Motor neuron (in vitro differentiated cells): ENCODE data around the gene SAC3D1. TPM values are rescaled to one million over a fixed set of nuclear protein-coding genes. Genes with fewer than 3 reads are reported as not detected.

Source experiments
- ATAC-seq, 8 experiments: fragments of 200-7000 bp; cut with Tn5 transposase; replicated peaks in 6 of 8; 2 replicates each; pipeline ENCODE4 v1.8.0; 2021; ENCODE audit warnings: mild to moderate bottlenecking in 8 of 8, moderate library complexity in 8 of 8
- H3K27ac ChIP-seq, 2 donors: fragments of 250-450 bp; sonication (Bioruptor Pico); 2 replicates each; pipeline ENCODE4 v1.9.0; 2021; ENCODE audit warnings: antibody characterized with exemption in 2 of 2, mild to moderate bottlenecking in 2 of 2, moderate library complexity in 1 of 2
- H3K4me1 ChIP-seq, 2 donors: fragments of 250-450 bp; sonication (Bioruptor Pico); replicated peaks in 1 of 2; 2 replicates each; pipeline ENCODE4 v1.6.1; 2021; ENCODE audit warnings: antibody characterized with exemption in 2 of 2, mild to moderate bottlenecking in 2 of 2, moderate library complexity in 1 of 2
- H3K4me3 ChIP-seq, 5 donors: fragments of 250-450 bp; sonication (Bioruptor Pico); 2 replicates each; pipeline ENCODE4 v1.9.0; 2021; ENCODE audit warnings: antibody characterized with exemption in 5 of 5, mild to moderate bottlenecking in 5 of 5, moderate library complexity in 4 of 5
- whole genome bisulfite sequencing, 10 experiments: fragments of 450-650 bp; shearing (Covaris generic); methylation state at CpG; one replicate each; pipeline ENCODE4 v1.0.0; 2022; 5-methylcytosine and 5-hydroxymethylcytosine counted together
- in situ Hi-C, 9 experiments: fragments of 400-800 bp; cut with MboI; loops; one replicate each; pipeline ENCODE4 v1.15.0; 2021; ENCODE audit warnings: low sequenced_read_pairs in 9 of 9, low pct_unique_long_range_greater_than_20kb in 2 of 9; ENCODE audit not compliant: unreplicated experiment in 9 of 9
- total RNA-seq, 8 experiments: library from RNA; unstranded; fragments of 300-600 nt; gene quantifications; 2 replicates each; pipeline versions ENCODE4 v1.2.3 to v1.2.4, GENCODE V29; 2022

Gene SAC3D1
- total RNA-seq, 8 experiments from 2014 or later = 8.9 to 18.2 (median 11.5) TPM

- in situ Hi-C loops = no loop called here
- no peak overlapping the region for H3K27ac ChIP-seq
- H3K4me1 ChIP-seq = no peaks in the 10 kb centered on the region
- H3K4me3 ChIP-seq = no peak overlapping the region
- ATAC-seq = no peak
- WGBS, 10 experiments = 67% methylated on average over 3 of the region's 7 CpGs; no CpG with 5 or more reads in 9 of the 10 experiments
Observed at GRCh38 chr11:65057526-65057925, 16.5 kb downstream of the SAC3D1 start.

GRCh38 chr11:65058012-65058411 lies 17.0 kb downstream of the SAC3D1 start:
- Histone ChIP-seq H3K4me3 (no peak overlapping the region), H3K4me1 (no peaks in the 10 kb centered on the region), H3K27ac (no peak overlapping the region)
- peak in 1 of 8 experiments; percentile 19 for ATAC-seq
- no CpG with 5 or more reads among the region's 13 CpGs for WGBS, 10 experiments
- in situ Hi-C loops = no loop called here

- in situ Hi-C loops = no loop called here
- Histone ChIP-seq H3K4me1 (no peaks in the 10 kb centered on the region), H3K4me3 (no peak within 1 kb of the TSS), H3K27ac (no peak within 1 kb of the TSS)
- WGBS, 10 experiments = 70 to 93% (median 80%) methylated on average over 2 to 4 of the region's 8 CpGs; no CpG with 5 or more reads in 7 of the 10 experiments
- peak in 1 of 8 experiments; percentile 7 for ATAC-seq
Observed at GRCh38 chr11:65058419-65059054, 17.5 kb downstream of the SAC3D1 start, which contains the start of gene NAALADL1. Gene NAALADL1, minus strand, starts transcription at chr11:65058553. Its CDS starts 32 bp downstream, at chr11:65058521.

GRCh38 chr11:65059523-65059922 lies 18.5 kb downstream of the SAC3D1 start:
- in situ Hi-C loops = no loop called here
- Histone ChIP-seq H3K4me3 (no peak overlapping the region), H3K4me1 (no peaks in the 10 kb centered on the region), H3K27ac (no peak overlapping the region)
- 8 to 83% (median 33%) methylated on average over 1 to 3 of the region's 3 CpGs; no CpG with 5 or more reads in 3 of the 10 experiments for WGBS, 10 experiments
- ATAC-seq = no peak

- in situ Hi-C loops = no loop called here
- H3K27ac ChIP-seq = no peak overlapping the region
- no peaks in the 10 kb centered on the region for H3K4me1 ChIP-seq
- no peak overlapping the region for H3K4me3 ChIP-seq
- 0 to 85% (median 78%) methylated on average over 1 to 7 of the region's 10 CpGs; no CpG with 5 or more reads in 4 of the 10 experiments for WGBS, 10 experiments
- ATAC-seq = peak in 3 of 8 experiments; percentile 12 to 58 (median 36)
Observed at GRCh38 chr11:65059959-65060824, 19.2 kb downstream of the SAC3D1 start.

- in situ Hi-C loops = no loop called here
- ATAC-seq = peak in 4 of 8 experiments; percentile 11 to 80 (median 64)
Observed at GRCh38 chr11:65060913-65061408, 20.0 kb downstream of the SAC3D1 start.

GRCh38 chr11:65063532-65063931 lies 22.5 kb downstream of the SAC3D1 start:
- no peak overlapping the region for H3K4me3 ChIP-seq
- no peak for ATAC-seq
- peaks cover 5 to 7% of the 10 kb centered on the region in 2 donors for H3K4me1 ChIP-seq
- in situ Hi-C loops = no loop called here
- 60 to 100% (median 61%) methylated on average over 1 to 2 of the region's 3 CpGs; no CpG with 5 or more reads in 6 of the 10 experiments for WGBS, 10 experiments
- no peak overlapping the region for H3K27ac ChIP-seq

More at GRCh38 chr11:65060913-65061408, 20.0 kb downstream of the SAC3D1 start:
- Histone ChIP-seq H3K4me3 (no peak overlapping the region), H3K27ac (no peak overlapping the region), H3K4me1 (no peaks in the 10 kb centered on the region)
- WGBS, 10 experiments = 33 to 71% (median 52%) methylated on average over 3 to 7 of the region's 9 CpGs; no CpG with 5 or more reads in 6 of the 10 experiments

- in situ Hi-C loops = no loop called here
- no peak overlapping the region for H3K4me3 ChIP-seq
- WGBS, 10 experiments = 50 to 100% (median 76%) methylated on average over 3 to 4 of the region's 4 CpGs; no CpG with 5 or more reads in 4 of the 10 experiments
- peaks cover 5 to 7% of the 10 kb centered on the region in 2 donors for H3K4me1 ChIP-seq
- no peak overlapping the region for H3K27ac ChIP-seq
- no peak for ATAC-seq
Observed at GRCh38 chr11:65064847-65065240, 23.8 kb downstream of the SAC3D1 start.

- no peak overlapping the region for H3K27ac ChIP-seq
- no peak for ATAC-seq
- WGBS, 10 experiments = no CpG with 5 or more reads among the region's 7 CpGs
Observed at GRCh38 chr11:65065851-65066250, 24.8 kb downstream of the SAC3D1 start.

GRCh38 chr11:65066315-65066714 lies 25.3 kb downstream of the SAC3D1 start:
- Histone ChIP-seq H3K4me3 (no peak overlapping the region), H3K4me1 (peaks cover 5 to 7% of the 10 kb centered on the region in 2 donors), H3K27ac (no peak overlapping the region)
- in situ Hi-C loops = no loop called here
- 57 to 83% (median 80%) methylated on average over 1 to 3 of the region's 11 CpGs; no CpG with 5 or more reads in 6 of the 10 experiments for WGBS, 10 experiments
- ATAC-seq = peak in 2 of 8 experiments; percentile 3 to 11

More at GRCh38 chr11:65065851-65066250, 24.8 kb downstream of the SAC3D1 start:
- H3K4me3 ChIP-seq = no peak overlapping the region
- peaks cover 5 to 7% of the 10 kb centered on the region in 2 donors for H3K4me1 ChIP-seq
- in situ Hi-C loops = no loop called here

- Histone ChIP-seq H3K4me1 (peaks cover 5 to 7% of the 10 kb centered on the region in 2 donors), H3K27ac (no peak overlapping the region), H3K4me3 (no peak overlapping the region)
- 20 to 83% (median 41%) methylated on average over 1 to 3 of the region's 4 CpGs; no CpG with 5 or more reads in 6 of the 10 experiments for WGBS, 10 experiments
- ATAC-seq = peak in 3 of 8 experiments; percentile 9 to 40 (median 18)
- in situ Hi-C loops = no loop called here
Observed at GRCh38 chr11:65066805-65067291, 25.8 kb downstream of the SAC3D1 start.

- Histone ChIP-seq H3K4me3 (no peak overlapping the region), H3K27ac (no peak overlapping the region)
- no peak for ATAC-seq
Observed at GRCh38 chr11:65067446-65067845, 26.4 kb downstream of the SAC3D1 start.

GRCh38 chr11:65069217-65069616 lies 28.2 kb downstream of the SAC3D1 start:
- 40 to 93% (median 73%) methylated on average over 3 to 7 of the region's 9 CpGs; no CpG with 5 or more reads in 2 of the 10 experiments for WGBS, 10 experiments
- Histone ChIP-seq H3K4me1 (peaks cover 5 to 7% of the 10 kb centered on the region in 2 donors), H3K4me3 (no peak overlapping the region), H3K27ac (no peak overlapping the region)
- in situ Hi-C loops = no loop called here
- no peak for ATAC-seq

More at GRCh38 chr11:65067446-65067845, 26.4 kb downstream of the SAC3D1 start:
- H3K4me1 ChIP-seq = peaks cover 5 to 7% of the 10 kb centered on the region in 2 donors
- 53 to 90% (median 53%) methylated on average over 2 to 6 of the region's 10 CpGs; no CpG with 5 or more reads in 7 of the 10 experiments for WGBS, 10 experiments
- in situ Hi-C loops = no loop called here
